ENCODE results near the gene FPR3. TPM values are rescaled to one million over a fixed set of nuclear protein-coding genes. Genes with fewer than 3 reads are reported as not detected.
A peak's percentile ranks its signal among the peaks of the same experiment; 100 is the strongest.
"Not testable (repeated sequence)": the region's sequence is repeated elsewhere in the genome, so short reads cannot be mapped to it uniquely, and the experiment has no call there.

FPR3 gene
- total RNA-seq, 2 experiments from 2014 or later: 1.8 to 2.5 TPM

GRCh38 chr19:51772977-51773376, 22.0 kb upstream of the FPR3 start:
- H3K27ac Mint-ChIP-seq: no peak overlapping the region
- H3K36me3 Mint-ChIP-seq: no peaks in the 10 kb centered on the region
- no peak for ATAC-seq (ENCODE audit: low read depth)
- POLR2A ChIA-PET: no interaction called here
- H3K27me3 Mint-ChIP-seq: peaks cover 27% of the 10 kb centered on the region
- no peak for DNase-seq
- H3K4me3 Mint-ChIP-seq: no peak overlapping the region
- peaks cover 4% of the 10 kb centered on the region for H3K4me1 Mint-ChIP-seq
- peaks cover 6% of the 10 kb centered on the region for H3K9me3 Mint-ChIP-seq

GRCh38 chr19:51776561-51776960, 18.4 kb upstream of the FPR3 start:
- H3K4me3 Mint-ChIP-seq; DNase-seq; H3K4me1 Mint-ChIP-seq; POLR2A ChIA-PET; H3K36me3 Mint-ChIP-seq; ATAC-seq (ENCODE audit: low read depth); H3K9me3 Mint-ChIP-seq; H3K27ac Mint-ChIP-seq: not testable (repeated sequence)
- peaks cover 33% of the 10 kb centered on the region for H3K27me3 Mint-ChIP-seq

GRCh38 chr19:51777570-51778462, 17.1 kb upstream of the FPR3 start:
- Mint-ChIP-seq H3K36me3 (no peaks in the 10 kb centered on the region), H3K27ac (no peak overlapping the region), H3K4me1 (no peaks in the 10 kb centered on the region), H3K27me3 (peaks cover 35% of the 10 kb centered on the region), H3K9me3 (peaks cover 4% of the 10 kb centered on the region), H3K4me3 (no peak overlapping the region)
- no peak for ATAC-seq (ENCODE audit: low read depth)
- peak; percentile 34 for DNase-seq
- POLR2A ChIA-PET: interaction anchor here (0.6 kb wide), 1 partner anchor 11 kb away, joined by 3 read pairs; no protein-coding TSS in a partner anchor

- Mint-ChIP-seq H3K27ac (no peak overlapping the region), H3K36me3 (no peaks in the 10 kb centered on the region), H3K9me3 (no peaks in the 10 kb centered on the region), H3K4me3 (no peak overlapping the region), H3K27me3 (peaks cover 35% of the 10 kb centered on the region), H3K4me1 (no peaks in the 10 kb centered on the region)
- DNase-seq (no peak), ATAC-seq (ENCODE audit: low read depth) (no peak)
- POLR2A ChIA-PET: no interaction called here
These were observed 15.8 kb upstream of the FPR3 start for GRCh38 chr19:51779181-51779580.

GRCh38 chr19:51779703-51780102, 15.3 kb upstream of the FPR3 start:
- peaks cover 35% of the 10 kb centered on the region for H3K27me3 Mint-ChIP-seq
- no peaks in the 10 kb centered on the region for H3K9me3 Mint-ChIP-seq
- ATAC-seq (ENCODE audit: low read depth) (no peak), DNase-seq (no peak)
- H3K4me1 Mint-ChIP-seq: no peaks in the 10 kb centered on the region
- H3K27ac Mint-ChIP-seq: no peak overlapping the region
- POLR2A ChIA-PET: no interaction called here
- no peak overlapping the region for H3K4me3 Mint-ChIP-seq
- H3K36me3 Mint-ChIP-seq: no peaks in the 10 kb centered on the region

GRCh38 chr19:51780270-51780669, 14.7 kb upstream of the FPR3 start:
- no peaks in the 10 kb centered on the region for H3K9me3 Mint-ChIP-seq
- no peak overlapping the region for H3K4me3 Mint-ChIP-seq
- ATAC-seq (ENCODE audit: low read depth) (no peak), DNase-seq (no peak)
- H3K4me1 Mint-ChIP-seq: no peaks in the 10 kb centered on the region
- peaks cover 32% of the 10 kb centered on the region for H3K27me3 Mint-ChIP-seq
- POLR2A ChIA-PET: no interaction called here
- H3K36me3 Mint-ChIP-seq: no peaks in the 10 kb centered on the region
- no peak overlapping the region for H3K27ac Mint-ChIP-seq

- H3K27ac Mint-ChIP-seq: no peak overlapping the region
- no peak for ATAC-seq (ENCODE audit: low read depth)
- H3K27me3 Mint-ChIP-seq: peaks cover 22% of the 10 kb centered on the region
- H3K9me3 Mint-ChIP-seq: peaks cover under 1% of the 10 kb centered on the region
- POLR2A ChIA-PET: no interaction called here
- no peaks in the 10 kb centered on the region for H3K4me1 Mint-ChIP-seq
- no peak for DNase-seq
- H3K36me3 Mint-ChIP-seq: no peaks in the 10 kb centered on the region
- H3K4me3 Mint-ChIP-seq: no peak overlapping the region
These were observed 13.0 kb upstream of the FPR3 start for GRCh38 chr19:51781999-51782398.

- H3K27me3 Mint-ChIP-seq: peaks cover 10% of the 10 kb centered on the region
- peaks cover 5% of the 10 kb centered on the region for H3K9me3 Mint-ChIP-seq
- POLR2A ChIA-PET: no interaction called here
- no peak overlapping the region for H3K27ac Mint-ChIP-seq
- H3K4me1 Mint-ChIP-seq: no peaks in the 10 kb centered on the region
- ATAC-seq (ENCODE audit: low read depth) (no peak), DNase-seq (no peak)
- H3K36me3 Mint-ChIP-seq: peaks cover 2% of the 10 kb centered on the region
- H3K4me3 Mint-ChIP-seq: no peak overlapping the region
These were observed 11.6 kb upstream of the FPR3 start for GRCh38 chr19:51783372-51783771.

- DNase-seq (no peak), ATAC-seq (ENCODE audit: low read depth) (no peak)
- peaks cover 9% of the 10 kb centered on the region for H3K27me3 Mint-ChIP-seq
- H3K4me1 Mint-ChIP-seq: no peaks in the 10 kb centered on the region
- POLR2A ChIA-PET: no interaction called here
- H3K36me3 Mint-ChIP-seq: peaks cover 2% of the 10 kb centered on the region
- H3K9me3 Mint-ChIP-seq: peaks cover 8% of the 10 kb centered on the region
- no peak overlapping the region for H3K4me3 Mint-ChIP-seq
- H3K27ac Mint-ChIP-seq: no peak overlapping the region
These were observed 10.7 kb upstream of the FPR3 start for GRCh38 chr19:51784109-51784785.

- Mint-ChIP-seq H3K9me3 (peaks cover 9% of the 10 kb centered on the region), H3K4me1 (no peaks in the 10 kb centered on the region), H3K27me3 (peaks cover 4% of the 10 kb centered on the region), H3K36me3 (peaks cover 2% of the 10 kb centered on the region), H3K4me3 (no peak overlapping the region), H3K27ac (no peak overlapping the region)
- ATAC-seq (ENCODE audit: low read depth): peak; percentile 45
- no peak for DNase-seq
- POLR2A ChIA-PET: no interaction called here
These were observed 9.9 kb upstream of the FPR3 start for GRCh38 chr19:51784922-51785690.

GRCh38 chr19:51786646-51787494, 8.1 kb upstream of the FPR3 start:
- Mint-ChIP-seq H3K4me1 (no peaks in the 10 kb centered on the region), H3K27ac (no peak overlapping the region), H3K36me3 (peaks cover 2% of the 10 kb centered on the region), H3K27me3 (peaks cover 1% of the 10 kb centered on the region), H3K4me3 (no peak overlapping the region), H3K9me3 (peaks cover 9% of the 10 kb centered on the region)
- DNase-seq: no peak
- POLR2A ChIA-PET: no interaction called here
- ATAC-seq (ENCODE audit: low read depth): no peak

GRCh38 chr19:51788029-51788428, 6.9 kb upstream of the FPR3 start:
- DNase-seq (no peak), ATAC-seq (ENCODE audit: low read depth) (no peak)
- H3K4me3 Mint-ChIP-seq: no peak overlapping the region
- no peaks in the 10 kb centered on the region for H3K27me3 Mint-ChIP-seq
- H3K27ac Mint-ChIP-seq: no peak overlapping the region
- no peaks in the 10 kb centered on the region for H3K4me1 Mint-ChIP-seq
- POLR2A ChIA-PET: no interaction called here
- peaks cover 12% of the 10 kb centered on the region for H3K9me3 Mint-ChIP-seq
- peaks cover 2% of the 10 kb centered on the region for H3K36me3 Mint-ChIP-seq
